Fibroblast of skin of right biceps (primary cell): Measurements from ENCODE around the gene PIBF1.
"Not testable (repeated sequence)": the region's sequence is repeated elsewhere in the genome, so short reads cannot be mapped to it uniquely, and the experiment has no call there.

Source experiments
- DNase-seq: peaks from one replicate; pipeline ENCODE4 v3.0.0-alpha.2; 2013

The PIBF1 gene

GRCh38 chr13:73034901-73035300 is 253.0 kb downstream of the PIBF1 start:
- no peak for DNase-seq

DNA sequence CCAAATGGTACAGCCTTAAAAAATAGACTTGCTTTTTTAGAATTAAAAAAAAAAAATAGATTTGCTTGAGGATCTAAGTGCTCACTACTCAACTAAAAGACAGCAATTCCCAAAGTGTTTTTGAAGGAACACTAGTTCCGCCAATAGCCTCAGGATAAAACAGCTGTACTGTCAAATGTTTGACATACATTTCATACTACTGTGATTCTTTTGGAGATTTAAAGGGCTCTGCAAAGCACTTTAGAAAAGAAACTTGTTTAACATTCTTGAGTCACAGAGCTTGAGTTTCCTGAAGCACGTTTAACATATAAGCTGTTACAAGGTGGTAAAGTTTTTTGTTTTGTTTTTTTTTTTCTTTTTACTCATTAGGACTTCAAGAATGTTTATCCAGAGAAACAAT is 253.7 kb downstream of the PIBF1 start:
- DNase-seq = no peak

GRCh38 chr13:73036566-73036965 is 254.6 kb downstream of the PIBF1 start:
- no peak for DNase-seq

DNA sequence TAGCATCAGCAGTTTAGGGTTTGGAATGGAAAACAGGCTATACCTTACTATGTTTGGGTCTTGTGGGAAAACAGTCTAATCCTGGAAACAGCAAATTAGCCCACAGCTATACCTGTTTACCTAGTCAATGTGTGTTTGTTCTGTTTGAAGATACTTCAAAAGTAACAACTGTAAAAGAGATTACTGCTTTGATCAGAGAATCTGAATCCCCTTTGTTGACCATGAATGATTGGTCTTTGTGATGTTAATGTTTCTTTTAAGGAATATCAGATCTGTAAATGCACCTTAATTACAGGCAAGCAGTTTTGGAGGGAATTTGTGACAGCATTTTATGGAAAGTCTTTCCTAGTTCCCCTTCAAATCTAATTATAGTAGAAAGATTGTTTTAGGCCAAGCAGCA is 256.1 kb downstream of the PIBF1 start:
- DNase-seq = no peak

GRCh38 chr13:73039201-73040108 is 257.5 kb downstream of the PIBF1 start:
- DNase-seq = no peak

- no peak for DNase-seq
These were observed 258.6 kb downstream of the PIBF1 start for GRCh38 chr13:73040484-73040883.

- DNase-seq = no peak
These were observed 259.1 kb downstream of the PIBF1 start for GRCh38 chr13:73040968-73041596.

- no peak for DNase-seq
These were observed 263.1 kb downstream of the PIBF1 start for GRCh38 chr13:73045031-73045430.

- not testable (repeated sequence) for DNase-seq
These were observed 266.7 kb downstream of the PIBF1 start for GRCh38 chr13:73048615-73049014.

GRCh38 chr13:73054712-73055111 is 272.8 kb downstream of the PIBF1 start:
- DNase-seq = no peak

DNA sequence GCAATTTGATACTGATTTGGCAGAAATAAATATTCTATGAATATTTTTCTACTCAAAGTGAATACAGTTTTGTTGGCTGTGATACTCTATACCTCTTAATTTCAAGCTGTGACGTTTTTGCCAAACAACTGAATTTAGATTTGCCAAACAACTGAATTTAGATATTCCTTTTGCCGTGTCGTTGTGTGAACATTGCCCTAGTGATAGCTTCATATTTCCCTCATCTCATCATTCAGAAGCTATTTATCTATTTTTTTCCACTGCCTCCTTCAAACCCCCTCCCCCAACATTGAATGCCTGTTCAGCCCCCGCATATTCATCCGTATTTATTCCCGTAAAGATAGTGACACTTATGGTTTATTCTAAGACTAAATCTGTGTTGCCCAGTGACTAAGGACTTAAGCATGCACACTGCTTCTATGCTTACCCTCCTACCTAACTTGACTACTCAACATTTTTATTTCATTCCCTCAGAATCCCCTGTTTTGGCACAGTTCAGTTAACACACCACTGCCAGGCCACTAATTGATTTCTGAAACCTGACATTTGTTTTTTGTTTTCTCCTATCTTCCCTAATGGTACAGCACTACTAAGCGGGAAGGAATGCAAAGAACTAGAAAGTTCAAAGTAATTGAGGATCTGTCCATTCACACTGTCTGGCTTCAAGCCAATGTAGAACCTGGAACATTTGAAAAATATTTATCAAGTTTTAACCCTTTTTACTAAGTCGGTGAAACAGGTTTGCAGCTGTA is 274.1 kb downstream of the PIBF1 start:
- peak; percentile 87 for DNase-seq

GRCh38 chr13:73056565-73056962 is 274.6 kb downstream of the PIBF1 start:
- DNase-seq = no peak

DNA sequence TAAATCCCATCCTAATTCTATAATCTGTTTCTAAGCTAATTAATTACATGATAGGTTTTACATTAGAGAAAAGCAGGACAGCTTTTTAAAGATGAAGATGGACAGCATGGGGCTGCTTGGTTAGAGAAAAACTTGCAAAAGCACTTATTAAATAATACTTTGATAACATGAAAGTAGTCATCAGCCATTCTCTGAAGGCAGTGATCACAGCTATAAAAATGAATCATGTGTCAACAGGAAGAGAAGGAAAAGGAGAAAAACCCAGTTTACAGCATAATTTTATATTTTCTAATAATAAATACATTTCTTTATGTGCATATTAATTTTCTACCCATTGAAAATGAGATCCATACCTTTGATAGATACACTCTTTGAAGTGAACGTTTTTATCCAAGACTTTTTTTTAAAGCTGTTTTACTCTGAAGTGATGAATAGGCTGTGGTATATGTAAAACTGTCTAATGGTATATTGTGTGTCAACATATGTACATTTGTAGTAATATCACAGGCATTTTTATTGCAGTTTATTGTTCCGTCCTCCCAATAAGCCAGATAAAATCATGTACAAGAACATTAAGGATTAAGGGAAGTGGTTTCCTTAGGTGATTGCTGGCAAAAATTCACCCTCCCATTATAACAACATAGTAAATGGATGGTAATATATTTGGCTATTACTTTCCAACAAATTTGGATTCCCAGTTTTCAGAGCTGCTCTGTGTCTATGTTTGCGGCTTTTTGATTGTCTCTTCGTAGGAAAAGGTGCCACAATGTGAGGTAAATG is 275.5 kb downstream of the PIBF1 start:
- no peak for DNase-seq

DNA sequence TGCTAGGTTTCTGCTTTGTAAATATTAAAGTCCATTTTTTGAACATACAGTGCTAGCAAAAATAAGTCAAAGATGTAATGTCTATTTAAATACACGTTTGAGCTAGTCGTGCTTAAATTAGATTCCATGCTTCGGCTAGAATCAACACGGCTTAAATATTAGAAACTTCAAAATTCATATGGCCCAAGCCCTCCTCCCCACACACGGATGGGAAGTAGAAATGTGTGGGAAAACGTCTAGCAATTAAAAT is 276.1 kb downstream of the PIBF1 start:
- DNase-seq = no peak

- DNase-seq = no peak
These were observed 276.5 kb downstream of the PIBF1 start for GRCh38 chr13:73058432-73058735.

- DNase-seq = peak; percentile 91
These were observed 277.0 kb downstream of the PIBF1 start, which contains the start of gene KLF5 for GRCh38 chr13:73058736-73059459. TSS of gene KLF5 (plus strand) at chr13:73059005. CDS start at chr13:73059328, 323 bp downstream.

- DNase-seq = peak; percentile 35
These were observed 277.7 kb downstream of the PIBF1 start for GRCh38 chr13:73059460-73060250.

- peak; percentile 65 for DNase-seq
These were observed 278.6 kb downstream of the PIBF1 start for GRCh38 chr13:73060251-73061160.

DNA sequence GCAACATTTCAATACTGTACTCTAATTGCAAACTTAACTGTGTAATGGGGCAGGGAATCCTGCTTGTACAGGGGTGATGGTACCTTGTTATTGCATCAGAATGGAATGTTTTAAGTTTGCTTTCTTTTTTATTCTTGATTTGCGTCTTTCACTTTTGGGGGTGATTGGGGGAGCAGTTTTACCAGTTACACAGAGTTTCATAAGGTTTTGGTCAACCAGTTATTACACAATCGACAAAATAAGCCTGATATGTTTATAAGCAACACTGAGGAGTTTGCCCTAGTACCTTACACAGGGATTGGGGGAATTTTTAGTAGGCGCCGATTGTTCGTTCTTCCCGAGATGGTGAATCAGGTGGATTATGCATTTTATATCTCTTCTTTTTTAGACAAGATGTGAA is 279.5 kb downstream of the PIBF1 start:
- DNase-seq = no peak

DNA sequence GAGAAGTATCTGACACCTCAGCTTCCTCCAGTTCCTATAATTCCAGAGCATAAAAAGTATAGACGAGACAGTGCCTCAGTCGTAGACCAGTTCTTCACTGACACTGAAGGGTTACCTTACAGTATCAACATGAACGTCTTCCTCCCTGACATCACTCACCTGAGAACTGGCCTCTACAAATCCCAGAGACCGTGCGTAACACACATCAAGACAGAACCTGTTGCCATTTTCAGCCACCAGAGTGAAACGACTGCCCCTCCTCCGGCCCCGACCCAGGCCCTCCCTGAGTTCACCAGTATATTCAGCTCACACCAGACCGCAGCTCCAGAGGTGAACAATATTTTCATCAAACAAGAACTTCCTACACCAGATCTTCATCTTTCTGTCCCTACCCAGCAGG is 279.9 kb downstream of the PIBF1 start:
- DNase-seq = no peak

- DNase-seq = no peak
These were observed 280.5 kb downstream of the PIBF1 start for GRCh38 chr13:73062468-73062867.
